ENCODE measurements around the gene EXOC3L4. TPM values are rescaled to one million over a fixed set of nuclear protein-coding genes. Genes with fewer than 3 reads are reported as not detected.

The EXOC3L4 gene
- total and polyA plus RNA-seq, 9 of the 15 experiments (the other 6 are each of a cell fraction or from before 2014, with no cell fraction given) = 0.10 to 6.7 (median 0.98) TPM; not detected in 1

DNA sequence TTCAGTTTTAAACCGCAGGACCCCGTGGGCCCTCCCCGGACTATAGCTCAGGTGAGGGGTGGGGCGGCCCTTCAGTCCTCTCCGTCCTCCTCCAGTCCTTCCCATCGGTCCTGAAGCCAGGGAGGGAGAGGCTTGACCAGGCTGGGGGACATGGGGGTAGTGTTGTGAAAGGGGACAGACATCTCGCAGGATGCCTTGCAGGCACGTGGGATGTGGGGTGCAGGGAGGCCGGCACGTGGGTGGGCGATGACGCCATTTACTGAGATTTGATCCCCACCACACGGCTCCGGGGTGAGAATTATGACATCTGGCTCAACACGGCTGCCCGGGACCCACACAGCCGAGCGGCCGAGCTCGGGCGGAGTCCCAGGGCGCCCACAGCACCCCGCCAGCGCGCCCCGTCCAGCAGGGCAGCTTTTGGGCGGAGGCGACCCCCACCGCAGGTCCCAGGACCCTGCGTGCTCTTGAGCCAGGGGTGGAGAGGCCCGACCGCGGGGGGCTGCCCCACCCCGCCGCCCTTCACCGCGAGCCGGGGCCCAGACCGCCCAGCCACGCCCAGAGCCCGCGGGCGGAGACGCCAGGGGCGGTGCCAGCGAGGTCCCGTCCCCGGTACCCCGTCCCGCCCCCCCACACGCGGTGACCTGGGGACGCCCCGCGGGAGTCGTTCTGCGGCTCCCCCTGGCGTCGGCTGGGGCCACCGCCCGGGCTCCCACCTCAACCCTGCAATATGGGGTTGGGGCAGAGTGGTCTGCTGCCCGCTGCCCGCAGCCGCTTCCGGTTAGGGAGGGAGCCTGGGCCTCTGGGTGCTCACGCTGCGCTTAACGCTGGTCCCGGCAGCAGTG, 3.3 kb upstream of the EXOC3L4 start (continued):
- TF ChIP-seq ZBTB5 (IDR thresholded peaks at IDR 0.05) = no peak
- TF ChIP-seq NBN (IDR thresholded peaks at IDR 0.05; ENCODE audit: low read depth) = no peak
- TF ChIP-seq, protein P1, sequence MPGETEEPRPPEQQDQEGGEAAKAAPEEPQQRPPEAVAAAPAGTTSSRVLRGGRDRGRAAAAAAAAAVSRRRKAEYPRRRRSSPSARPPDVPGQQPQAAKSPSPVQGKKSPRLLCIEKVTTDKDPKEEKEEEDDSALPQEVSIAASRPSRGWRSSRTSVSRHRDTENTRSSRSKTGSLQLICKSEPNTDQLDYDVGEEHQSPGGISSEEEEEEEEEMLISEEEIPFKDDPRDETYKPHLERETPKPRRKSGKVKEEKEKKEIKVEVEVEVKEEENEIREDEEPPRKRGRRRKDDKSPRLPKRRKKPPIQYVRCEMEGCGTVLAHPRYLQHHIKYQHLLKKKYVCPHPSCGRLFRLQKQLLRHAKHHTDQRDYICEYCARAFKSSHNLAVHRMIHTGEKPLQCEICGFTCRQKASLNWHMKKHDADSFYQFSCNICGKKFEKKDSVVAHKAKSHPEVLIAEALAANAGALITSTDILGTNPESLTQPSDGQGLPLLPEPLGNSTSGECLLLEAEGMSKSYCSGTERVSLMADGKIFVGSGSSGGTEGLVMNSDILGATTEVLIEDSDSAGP (CRISPR knock-in tag; IDR thresholded peaks at IDR 0.05) = no peak
- TF ChIP-seq MGA (IDR thresholded peaks at IDR 0.05) = peak; percentile 47; the same call in 1 of the 2 replicates
- no peak for TF ChIP-seq FOXJ3 (CRISPR knock-in tag; IDR thresholded peaks at IDR 0.05)
- no peak for TF ChIP-seq ZBTB11 (CRISPR knock-in tag; IDR thresholded peaks at IDR 0.05)
